T47D (cell line): ENCODE data around the gene CLCN4.

Experiments
- DNase-seq, 2 experiments: peaks; one replicate each; pipeline versions ENCODE4 v3.0.0 to v3.0.0-alpha.2; 2011 to 2012; ENCODE audit warnings: low read depth in 1 of 2, low spot score in 1 of 2
- JUND ChIP-seq: IDR thresholded peaks from 2 replicates; pipeline ENCODE4 v1.6.1; 2012; ENCODE audit warnings: low read depth
- in situ Hi-C: cut with HindIII; loops from 2 replicates; pipeline ENCODE4 v1.10.0; 2016; ENCODE audit warnings: low sequenced_read_pairs, low pct_unique_long_range_greater_than_20kb

CLCN4 gene

GRCh38 chrX:10135561-10136399 is 21.0 kb upstream of the CLCN4 start:
- DNase-seq, result no peak
- in situ Hi-C loops, result no loop called here
- no peak for TF ChIP-seq JUND

GRCh38 chrX:10138726-10139125 is 18.0 kb upstream of the CLCN4 start:
- in situ Hi-C loops, result no loop called here
- no peak for DNase-seq
- no peak for TF ChIP-seq JUND

DNA sequence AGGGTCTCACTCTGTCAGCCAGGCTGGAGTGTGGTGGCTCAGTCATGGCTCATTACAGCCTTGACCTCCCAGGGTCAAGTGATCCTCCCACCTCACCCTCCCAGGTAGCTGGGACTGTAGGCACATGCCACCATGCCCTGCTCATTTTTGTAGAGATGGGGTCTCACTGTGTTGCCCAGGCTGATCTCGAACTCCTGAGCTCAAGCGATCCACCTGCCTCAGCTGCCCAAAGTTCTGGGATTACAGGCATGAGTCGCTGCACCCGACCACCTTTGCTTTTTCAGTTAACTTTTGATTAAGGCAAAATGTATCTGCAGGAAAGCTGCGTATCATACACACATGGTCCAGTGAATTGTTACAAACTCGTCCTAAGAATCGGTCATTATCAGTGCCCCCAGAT is 16.5 kb upstream of the CLCN4 start:
- in situ Hi-C loops, result no loop called here
- no peak for TF ChIP-seq JUND
- no peak for DNase-seq

GRCh38 chrX:10142041-10142599 is 14.7 kb upstream of the CLCN4 start:
- TF ChIP-seq JUND, result no peak
- in situ Hi-C loops, result no loop called here
- no peak for DNase-seq

GRCh38 chrX:10143071-10143983 is 13.4 kb upstream of the CLCN4 start:
- in situ Hi-C loops, result no loop called here
- TF ChIP-seq JUND, result no peak
- no peak for DNase-seq

DNA sequence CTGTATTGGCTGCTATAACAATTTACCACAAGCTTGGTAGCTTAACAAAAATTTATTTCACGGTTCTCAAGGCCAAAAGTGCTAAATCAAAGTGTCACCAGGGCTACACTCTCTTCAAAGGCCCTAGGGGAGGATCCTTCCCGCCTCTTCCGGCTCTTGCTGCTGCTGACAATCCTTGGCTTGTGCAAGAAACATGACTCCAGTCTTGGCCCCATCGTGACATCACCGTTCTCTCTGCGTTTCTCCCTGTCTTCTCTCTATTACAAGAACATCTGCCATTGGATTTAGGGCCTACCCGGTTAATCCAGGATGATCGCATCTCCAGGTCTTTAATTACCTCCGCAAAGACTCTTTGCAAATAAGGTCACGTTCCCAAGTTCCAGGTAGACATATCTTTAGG is 10.4 kb upstream of the CLCN4 start:
- DNase-seq, result no peak
- in situ Hi-C loops, result no loop called here
- TF ChIP-seq JUND, result no peak

DNA sequence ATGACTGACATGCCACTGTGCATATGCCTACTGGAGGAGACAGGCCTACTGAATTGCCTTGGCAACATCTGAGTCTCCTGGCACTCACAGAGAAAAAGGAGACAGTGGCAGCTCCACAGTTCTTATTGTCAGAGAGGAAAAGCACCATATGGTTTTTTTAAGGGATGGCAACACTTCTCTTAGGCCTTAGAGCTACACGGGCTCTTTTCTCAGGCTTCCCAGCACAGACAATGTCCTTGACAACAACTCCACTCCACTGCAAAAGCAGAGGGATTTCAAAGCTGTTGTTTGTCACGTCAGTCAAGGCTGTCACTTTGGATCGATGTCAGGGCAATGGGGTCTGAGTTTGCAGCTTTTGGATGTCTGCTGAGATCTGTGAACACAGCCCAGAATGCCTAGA is 4.7 kb upstream of the CLCN4 start:
- no peak for DNase-seq
- TF ChIP-seq JUND, result no peak
- in situ Hi-C loops, result no loop called here

DNA sequence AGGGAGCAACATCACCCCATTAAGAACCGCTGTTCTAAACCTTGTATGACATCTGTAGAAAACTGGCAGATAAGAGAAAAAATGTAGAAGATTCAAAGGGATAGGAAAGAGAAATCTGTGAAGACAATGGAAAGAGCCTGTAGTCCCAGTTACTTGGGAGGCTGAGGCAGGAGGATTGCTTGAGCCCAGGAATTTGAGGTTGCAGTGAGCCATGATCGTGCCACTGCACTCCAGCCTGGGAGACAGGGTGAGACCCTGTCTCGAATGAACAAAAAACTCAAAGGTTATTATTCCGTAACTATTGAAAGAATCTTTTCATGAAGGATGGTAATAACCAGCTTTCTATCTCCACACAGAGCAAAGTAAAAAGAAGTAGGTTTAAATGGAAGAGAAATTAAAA is 1.6 kb upstream of the CLCN4 start:
- in situ Hi-C loops, result no loop called here
- no peak for DNase-seq
- TF ChIP-seq JUND, result no peak

DNA sequence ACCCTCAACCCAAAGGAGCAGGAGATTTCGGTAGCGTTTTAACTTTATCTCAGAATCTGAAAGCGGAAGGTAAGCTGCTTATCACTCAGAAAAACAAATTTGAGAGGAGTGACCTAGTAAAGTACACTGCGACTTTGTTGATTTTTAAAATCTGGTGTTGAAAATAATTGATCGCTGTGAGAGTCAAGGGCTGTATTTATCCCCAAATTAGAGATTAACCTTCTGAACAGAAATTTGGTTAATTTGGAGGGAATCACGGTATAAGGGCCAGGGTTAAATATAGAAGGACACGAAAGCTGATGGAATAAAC is 212 bp downstream of the CLCN4 start:
- DNase-seq, result no peak
- no peak for TF ChIP-seq JUND
- in situ Hi-C loops, result no loop called here

DNA sequence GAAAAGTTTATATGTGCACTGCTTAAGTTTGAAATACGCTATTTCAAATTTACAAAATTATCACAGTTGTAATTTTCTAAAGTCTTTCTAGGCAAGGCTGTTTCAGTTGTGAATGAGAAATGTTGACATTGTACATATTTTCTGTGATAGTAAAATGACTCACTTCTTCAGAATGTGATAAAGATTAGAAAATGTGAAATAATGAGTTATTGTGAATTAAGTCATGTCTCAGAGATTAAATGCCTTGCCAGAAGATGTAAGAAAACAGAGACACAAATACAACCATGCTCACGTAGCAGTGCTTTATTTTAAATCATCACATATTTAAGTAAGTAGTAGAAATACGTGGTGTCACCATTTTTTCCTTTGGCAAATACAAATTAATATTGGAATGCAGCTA is 768 bp downstream of the CLCN4 start:
- no peak for TF ChIP-seq JUND
- in situ Hi-C loops, result no loop called here
- no peak for DNase-seq

DNA sequence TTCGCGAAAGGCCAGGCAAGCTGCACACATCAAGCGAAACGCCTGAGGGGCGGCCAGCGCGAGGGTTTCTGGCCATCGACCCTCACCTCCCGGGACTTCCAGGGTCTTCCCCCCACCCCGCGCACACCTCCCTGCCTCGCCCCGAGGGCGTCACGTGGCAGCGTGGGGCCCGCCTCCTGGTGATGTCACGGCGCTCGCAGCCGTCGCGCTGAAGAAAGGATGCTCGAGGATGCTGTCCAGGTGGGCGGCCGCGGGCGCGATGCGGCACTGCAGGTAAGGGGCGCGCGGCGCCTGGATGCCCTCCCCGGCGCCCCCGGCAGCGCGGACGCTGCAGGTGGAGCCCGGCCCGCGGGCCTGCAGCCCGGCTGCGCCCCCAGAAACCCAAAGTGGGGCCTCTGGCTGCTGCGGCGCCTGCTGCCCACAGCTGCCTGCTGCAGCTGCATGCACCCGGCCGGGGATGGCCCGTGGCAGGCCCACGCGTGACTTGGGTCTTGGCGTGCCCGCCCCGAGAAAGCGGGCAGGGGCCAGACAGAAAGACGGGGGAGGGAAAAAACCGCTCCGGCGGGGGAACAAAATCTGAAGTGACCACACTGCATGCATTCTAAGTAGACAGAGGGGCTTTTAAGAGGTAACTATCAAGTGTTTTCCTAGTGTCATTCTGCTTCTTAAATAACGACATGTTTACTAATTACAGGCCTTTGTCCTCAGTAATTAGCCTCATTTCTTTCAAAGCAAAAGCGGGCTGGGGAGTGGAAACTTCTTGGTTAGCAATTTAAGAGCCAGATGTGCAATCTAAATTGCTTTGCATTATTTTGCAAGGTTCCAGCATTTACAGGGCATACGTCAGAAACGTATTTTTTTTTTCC is 1.7 kb downstream of the CLCN4 start:
- in situ Hi-C loops, result no loop called here
- DNase-seq, result no peak
- TF ChIP-seq JUND, result no peak

- no peak for TF ChIP-seq JUND
- no peak for DNase-seq
- in situ Hi-C loops, result no loop called here
Observed at GRCh38 chrX:10159145-10159468, 2.3 kb downstream of the CLCN4 start.
